GM21381 (cell line): Measurements from ENCODE around the gene SIPA1L3.

Experiments used
- ATAC-seq: cut with Tn5 transposase; IDR thresholded peaks from one replicate; pipeline ENCODE4 v1.9.1; 2021; ENCODE audit warnings: mild to moderate bottlenecking, moderate library complexity; ENCODE audit not compliant: unreplicated experiment

SIPA1L3 gene

DNA sequence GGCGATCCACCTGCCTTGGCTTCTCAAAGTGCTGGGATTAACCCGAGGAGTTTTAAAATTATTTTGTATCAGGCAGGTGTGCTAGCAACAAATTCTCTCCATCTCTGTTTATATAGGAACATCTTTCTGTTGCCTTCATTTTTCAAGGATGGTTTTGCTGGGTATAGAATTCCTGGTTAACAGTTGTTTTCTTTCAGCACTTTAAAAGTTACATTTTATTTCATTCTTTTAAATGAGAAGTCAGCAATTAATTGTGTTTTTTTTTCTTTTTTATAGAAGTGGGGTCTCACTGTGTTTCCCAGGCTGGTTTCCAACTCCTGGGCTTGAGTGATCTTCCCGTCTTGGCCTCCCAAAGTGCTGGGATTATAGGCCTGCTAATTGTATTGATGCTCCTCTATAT is 273.1 kb downstream of the SIPA1L3 start:
- ATAC-seq = no peak

DNA sequence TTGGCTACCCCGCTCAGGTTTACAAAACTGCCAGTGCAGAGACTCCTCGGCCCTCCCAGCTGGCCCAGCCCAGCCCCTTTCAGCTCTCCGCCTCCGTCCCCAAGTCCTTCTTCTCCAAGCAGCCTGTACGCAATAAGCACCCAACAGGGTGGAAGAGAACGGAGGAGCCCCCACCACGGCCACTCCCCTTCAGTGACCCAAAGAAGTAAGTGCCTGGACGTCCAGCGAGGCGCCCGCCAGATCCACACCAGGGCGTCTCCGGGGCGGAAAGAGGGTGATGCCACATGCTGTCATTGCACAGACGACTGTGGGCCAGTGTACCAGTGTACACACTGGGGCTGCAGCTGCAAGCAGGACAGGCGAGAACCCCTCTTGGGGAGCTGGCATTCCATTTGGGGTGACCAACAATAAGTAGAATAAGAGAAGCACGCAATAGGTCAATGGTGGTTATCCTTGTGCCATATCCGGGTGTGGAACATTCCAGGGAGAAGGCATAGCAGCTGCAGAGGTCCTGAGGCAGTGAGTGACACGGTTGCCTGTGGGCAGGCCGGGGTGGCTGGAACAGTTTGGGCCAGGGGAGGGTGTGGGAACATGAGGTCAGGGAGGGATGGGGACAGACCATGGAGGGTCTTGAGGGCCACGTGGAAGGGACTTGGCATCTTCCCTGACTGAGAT is 275.7 kb downstream of the SIPA1L3 start:
- no peak for ATAC-seq

DNA sequence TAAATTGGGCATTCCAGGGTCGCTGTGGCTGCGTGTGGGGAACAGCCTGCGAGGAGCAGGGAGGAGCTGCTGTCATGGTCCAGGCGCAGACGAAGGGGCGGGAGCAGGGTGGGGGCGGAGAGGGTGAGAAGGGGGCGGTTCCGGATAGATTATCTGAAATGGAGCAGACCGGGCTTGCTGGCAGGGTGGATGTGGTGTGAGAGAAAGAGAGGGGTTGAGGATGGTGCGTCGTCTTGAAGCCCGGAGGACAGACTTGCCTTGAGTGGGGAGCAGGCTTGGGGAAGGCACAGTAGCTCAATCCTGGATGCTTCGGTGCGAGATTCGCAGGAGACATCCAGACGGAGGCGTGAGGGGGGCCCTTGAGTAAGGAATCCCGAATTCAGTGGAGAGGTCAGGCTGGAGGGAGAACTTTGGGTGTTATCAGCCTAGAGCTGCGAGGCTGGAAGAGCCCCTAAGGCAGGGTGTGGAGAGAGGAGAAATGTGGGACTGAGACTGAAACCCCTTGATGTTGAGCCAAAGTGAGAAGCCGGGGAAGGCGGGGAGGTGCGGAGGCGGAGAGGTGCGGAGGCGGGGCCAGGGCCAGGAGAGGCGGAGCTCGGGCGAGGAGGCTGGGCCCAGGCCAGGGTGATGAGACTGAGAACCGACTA is 276.4 kb downstream of the SIPA1L3 start:
- ATAC-seq = no peak

DNA sequence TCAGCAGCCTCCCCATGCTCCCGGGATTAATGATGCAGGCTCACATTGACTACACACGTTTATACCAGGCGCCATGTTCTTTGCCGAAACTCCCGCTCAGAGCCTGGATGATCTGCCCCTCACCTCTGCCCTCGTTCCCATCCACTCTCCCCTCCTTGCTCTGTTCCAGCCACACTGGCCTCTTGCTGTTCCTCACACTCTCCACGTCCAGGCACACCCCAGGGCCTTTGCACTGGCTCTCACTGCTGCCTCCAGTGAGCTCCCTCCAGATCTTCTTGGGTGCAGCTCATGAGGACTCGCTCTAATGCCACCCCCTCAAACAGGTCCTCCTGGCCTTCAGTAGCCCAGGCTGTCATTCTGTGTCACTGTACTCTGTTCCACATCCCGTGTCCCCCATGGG is 277.8 kb downstream of the SIPA1L3 start:
- no peak for ATAC-seq

DNA sequence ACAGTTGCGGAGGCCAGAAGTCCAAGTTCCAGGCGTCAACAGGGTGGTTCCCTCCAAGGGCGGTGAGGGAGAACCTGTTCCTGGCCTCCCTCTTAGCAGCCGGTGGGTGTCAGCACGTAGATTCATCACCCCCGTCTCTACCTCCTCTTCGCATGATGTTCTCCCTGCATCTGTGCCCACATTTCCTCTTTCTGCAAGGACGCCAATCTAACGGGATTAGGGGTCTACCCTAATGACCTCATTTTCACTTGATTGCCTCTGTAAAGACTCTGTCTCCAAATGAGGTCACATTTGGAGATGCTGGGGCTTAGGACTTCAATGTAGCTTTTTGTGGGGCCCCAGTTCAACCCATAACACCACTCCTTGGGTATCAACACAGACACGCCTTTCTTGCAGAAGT is 278.6 kb downstream of the SIPA1L3 start:
- no peak for ATAC-seq

DNA sequence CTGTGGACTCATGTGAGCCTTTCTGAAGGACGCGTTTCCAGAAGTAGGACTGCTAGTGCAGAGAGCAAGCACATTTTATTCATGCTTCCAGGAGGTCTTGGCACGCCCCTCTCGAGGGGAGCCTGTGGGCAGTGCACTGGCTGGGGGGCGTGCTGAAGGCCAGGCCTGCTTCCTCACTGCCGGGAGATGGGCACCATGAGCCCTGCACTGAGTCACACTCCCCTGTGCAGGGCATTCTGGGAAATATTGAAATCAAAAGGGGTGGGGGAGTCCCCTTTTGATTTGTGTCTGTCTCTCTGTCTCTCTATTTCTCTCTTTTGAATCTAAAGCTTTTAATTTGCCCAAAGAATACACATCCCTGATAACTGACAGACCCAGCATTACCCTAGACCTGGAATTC is 283.1 kb downstream of the SIPA1L3 start:
- no peak for ATAC-seq

DNA sequence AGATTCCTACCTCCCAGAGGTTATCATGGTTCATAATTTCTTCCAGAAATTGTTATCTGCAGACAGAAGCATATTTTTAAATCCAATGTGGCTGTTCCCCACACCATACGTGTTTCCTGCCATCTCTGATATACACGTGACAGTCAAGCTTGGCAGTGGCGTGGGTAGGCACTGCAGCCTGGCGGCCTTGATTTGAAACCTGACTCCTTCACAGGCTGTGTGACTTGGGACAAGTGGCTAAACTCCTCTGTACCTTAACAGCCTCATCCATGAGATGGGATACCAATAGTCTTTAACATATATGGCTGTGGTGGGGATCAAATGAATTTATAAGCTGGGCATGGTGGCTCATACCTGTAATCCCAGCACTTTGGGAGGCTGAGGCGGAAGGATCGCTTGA is 283.8 kb downstream of the SIPA1L3 start:
- ATAC-seq = no peak

DNA sequence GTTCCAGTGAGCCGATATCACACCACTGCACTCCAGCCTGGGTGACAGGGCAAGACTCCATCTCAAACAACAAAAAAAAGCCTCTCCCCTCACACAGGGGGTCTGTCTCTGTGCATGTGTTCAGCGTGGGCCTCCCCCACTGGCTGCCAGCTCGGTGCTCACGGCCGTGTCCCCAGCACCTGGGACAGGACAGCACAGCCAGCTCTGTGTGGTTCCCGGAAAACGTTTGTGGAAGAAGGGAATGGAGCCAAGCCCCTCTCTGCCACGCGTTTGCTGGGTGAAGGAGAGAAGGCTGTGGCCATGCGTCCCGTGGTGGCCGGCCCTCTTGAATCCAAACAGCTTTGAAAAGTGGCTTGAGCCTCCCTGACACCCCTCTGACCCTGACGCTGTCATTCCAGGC is 284.7 kb downstream of the SIPA1L3 start:
- no peak for ATAC-seq

DNA sequence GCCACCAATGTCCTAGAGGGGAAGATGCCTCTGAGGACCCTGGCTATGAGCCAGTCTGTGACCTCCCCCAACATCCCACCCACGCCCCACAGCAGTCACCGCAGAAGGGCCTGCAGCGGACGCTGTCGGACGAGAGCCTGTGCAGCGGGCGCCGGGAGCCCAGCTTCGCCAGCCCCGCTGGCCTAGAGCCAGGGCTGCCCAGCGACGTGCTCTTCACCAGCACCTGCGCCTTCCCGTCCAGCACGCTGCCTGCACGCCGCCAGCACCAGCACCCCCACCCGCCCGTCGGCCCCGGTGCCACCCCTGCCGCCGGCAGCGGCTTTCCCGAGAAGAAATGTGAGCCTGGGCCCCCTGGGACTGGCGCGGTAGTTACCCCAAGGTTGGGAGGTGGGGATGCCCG is 286.4 kb downstream of the SIPA1L3 start:
- no peak for ATAC-seq

DNA sequence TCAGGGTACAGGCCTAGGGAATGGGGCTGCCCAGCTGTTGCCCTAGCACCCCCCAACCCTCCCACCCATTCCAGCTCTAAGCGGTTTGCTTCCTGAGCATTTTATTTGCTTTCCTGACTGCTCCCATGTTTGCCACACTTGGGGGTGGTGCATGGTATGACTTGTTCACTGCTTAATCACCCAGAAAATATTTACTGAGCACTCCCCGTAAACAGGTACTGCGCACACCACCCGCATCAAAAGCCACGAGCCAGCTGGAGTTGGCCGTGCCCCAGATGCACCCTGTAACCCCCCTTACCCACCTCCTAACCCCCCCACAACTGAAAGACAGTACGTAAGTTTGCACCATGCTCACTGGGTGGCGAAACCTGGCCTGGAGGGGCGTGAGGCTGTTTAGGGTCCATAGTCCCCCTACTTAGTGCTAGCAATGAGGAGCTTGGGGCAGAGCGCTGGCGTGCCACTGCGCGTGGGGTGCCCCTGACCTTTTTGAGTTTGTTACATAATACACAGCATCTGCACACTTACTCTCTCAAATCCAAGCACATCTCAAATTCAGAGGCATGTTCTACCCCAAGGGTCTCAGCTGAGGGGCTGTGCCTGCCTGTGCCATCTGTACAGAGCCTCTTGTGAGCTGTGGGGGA is 287.2 kb downstream of the SIPA1L3 start:
- no peak for ATAC-seq

DNA sequence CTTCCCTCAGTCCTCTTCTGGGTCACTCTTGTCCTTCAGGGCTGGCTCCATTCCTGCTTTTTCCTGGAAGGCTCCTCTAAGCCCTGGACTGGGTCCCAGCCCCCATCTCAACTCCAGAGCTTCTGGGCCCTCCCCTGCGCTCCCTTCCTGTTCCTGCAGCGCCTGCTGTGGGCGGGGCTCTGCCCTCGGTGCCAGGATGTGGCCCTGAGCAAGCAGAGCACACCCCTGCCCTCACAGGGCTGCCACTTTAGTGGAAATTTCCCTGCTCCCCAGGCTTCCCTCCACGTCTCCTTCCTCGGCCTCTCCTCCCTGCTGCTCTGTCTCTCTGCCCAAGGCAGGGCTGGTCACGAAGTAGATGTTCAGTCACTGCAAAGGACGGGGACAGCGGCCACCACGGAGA is 288.2 kb downstream of the SIPA1L3 start:
- ATAC-seq = no peak

DNA sequence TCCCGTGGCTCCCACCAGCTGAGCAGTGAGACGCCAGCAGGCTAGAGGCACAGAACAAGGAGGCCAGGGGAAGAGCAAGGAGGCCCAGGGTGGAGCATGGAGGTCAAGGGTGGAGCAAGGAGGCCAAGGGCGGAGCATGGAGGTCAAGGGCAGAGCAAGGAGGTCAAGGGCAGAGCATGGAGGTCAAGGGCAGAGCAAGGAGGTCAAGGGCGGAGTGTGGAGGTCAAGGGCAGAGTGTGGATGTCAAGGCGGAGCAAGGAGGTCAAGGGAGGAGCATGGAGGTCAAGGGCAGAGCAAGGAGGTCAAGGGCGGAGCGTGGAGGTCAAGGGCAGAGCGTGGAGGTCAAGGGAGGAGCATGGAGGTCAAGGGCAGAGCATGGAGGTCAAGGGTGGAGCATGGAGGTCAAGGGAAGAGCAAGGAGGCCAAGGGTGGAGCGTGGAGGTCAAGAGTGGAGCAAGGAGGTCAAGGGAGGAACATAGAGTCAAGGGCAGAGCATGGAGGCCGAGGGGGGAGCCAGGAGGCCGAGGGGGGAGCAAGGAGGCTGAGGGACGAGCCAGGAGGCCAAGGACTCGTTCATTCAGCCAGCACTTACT is 289.3 kb downstream of the SIPA1L3 start:
- ATAC-seq = no peak

DNA sequence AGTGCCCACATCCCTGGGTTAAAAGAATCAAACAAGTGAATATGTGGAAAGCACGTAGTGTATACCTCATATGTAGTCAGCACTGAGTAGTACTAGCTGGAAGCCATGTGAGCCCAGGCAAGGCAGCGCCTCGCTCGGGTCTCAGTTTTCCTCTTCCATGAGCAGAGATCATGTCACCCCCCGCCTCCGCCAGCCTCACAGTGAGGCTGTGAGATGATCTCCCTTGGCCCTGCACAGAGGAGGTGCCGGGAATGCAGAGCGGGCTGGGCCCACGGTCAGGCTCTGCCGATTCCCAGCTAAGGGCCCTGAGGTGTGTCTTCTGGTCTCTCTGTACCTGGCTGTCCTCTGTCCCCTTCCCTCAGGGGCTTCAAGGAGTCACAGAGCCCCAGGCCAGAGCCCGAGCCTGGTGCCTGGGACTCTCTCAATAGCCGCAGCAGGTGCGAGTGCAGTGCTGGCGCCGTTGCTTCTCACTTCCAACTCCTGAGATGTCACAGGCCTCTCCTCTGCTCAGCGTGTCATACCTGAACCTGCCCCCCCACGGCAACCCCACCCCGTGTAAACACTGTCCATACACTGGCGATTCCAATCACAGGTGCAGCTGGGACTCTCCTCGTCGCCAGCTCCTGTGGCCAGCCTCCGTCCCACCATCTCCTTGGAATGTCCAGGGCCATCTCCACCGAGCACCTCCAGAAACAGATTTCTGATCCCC is 290.1 kb downstream of the SIPA1L3 start:
- ATAC-seq = no peak

DNA sequence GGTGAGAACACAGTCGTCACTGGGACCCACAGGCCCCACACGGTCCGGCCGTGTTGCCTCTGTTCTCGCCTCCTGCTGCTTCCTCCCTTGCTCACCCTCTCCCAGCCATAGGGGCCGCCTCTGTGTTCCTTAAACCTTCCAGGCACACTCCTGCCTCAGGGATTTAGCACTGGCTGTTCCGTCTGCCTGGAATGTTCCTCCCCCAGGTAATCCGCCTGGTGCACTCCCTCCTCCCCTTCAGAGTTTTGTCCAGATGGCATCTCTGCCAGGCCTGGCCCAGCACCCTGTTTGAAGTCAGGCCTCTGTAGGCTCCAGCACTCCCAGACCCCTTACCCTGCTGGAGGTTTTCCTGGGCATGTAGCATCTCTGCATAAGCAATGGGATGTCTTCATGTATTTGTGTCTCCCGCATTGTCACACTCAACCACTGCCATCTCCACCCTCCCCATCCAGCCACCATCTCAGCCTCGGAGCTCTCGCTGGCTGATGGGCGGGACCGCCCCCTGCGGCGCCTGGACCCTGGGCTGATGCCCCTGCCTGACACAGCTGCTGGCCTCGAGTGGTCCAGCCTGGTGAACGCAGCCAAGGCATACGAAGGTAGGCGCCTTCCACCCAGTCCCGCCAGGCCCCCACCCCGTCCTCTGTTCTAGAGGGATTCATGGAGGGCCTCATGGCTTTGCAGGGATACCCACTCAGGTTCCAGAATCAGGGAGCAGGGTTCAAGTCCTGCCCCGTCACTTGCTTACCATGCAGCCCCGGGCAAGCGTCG is 291.1 kb downstream of the SIPA1L3 start:
- ATAC-seq = no peak

DNA sequence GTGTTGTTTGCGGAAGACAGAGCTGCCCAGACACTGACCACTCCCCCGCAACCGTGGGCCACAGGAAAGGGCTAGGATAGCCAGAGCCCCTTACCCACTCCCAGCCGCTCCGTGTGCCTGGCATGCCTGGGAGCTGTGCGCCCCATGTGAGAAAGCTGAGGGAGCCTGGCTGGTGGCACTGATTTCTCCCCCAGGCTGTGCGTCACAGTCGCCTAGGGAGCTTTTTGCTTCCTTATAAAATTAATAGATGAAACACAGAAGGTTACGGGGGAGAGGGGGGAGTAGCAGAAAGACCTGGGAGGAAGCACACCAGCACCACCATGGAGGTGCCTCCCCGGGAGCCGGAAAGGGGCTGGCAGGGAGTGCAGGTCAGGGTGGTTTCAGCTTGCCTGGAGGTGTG is 292.3 kb downstream of the SIPA1L3 start:
- ATAC-seq = no peak

DNA sequence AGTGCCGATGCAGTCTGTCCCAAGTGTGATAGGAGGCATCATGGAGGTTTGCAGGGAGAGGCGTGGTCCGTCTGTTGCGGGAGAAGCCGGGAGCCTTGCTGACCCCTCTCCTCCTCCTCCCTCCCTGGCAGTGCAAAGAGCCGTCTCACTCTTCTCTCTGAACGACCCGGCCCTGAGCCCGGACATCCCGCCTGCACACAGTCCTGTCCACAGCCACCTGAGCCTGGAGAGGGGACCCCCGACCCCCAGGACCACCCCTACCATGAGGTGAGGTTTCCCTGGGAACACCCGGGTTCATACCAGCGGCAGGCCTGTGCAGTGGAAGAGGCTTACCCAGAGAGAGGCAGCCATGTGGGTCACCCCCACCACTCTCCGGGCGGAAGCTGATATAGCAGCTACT is 294.7 kb downstream of the SIPA1L3 start:
- ATAC-seq = no peak

DNA sequence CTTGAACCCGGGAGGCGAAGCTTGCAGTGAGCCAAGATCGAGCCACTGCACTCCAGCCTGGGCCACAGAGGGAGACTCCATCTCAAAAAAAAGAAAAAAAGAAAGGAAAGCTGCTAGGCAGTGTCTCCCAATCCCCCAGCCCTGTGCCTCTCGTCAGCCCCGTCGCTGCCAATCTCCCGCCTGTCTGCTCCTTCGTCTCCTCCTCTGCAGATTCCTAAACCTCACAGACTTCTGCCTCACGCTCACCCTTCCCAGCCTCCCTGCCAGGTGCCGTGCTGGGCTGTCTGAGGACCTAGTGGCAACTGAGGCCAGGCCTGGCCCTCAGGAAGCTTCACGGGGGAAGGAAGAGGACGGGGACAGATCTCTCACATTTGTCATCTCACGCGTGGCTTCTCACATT is 295.5 kb downstream of the SIPA1L3 start:
- no peak for ATAC-seq

DNA sequence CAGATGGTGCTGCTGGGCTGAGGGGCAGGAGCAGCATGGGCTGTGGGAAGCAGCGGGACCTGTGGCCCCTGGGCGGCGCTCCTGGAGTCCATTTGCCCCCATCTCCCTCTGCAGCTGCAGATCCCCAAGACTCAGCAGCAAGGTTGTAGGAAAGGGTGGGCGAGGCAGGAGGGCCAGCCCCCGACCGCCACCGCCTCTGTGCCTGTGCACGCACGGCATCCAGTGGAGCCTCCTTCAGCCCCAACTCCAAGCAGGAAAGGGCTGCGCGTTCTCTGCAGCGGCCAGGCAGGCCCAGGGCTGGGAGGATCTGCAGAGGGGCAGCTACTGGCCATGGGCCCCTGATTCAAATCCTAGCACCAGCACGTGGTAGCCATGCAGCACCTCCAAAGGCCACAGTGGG is 296.2 kb downstream of the SIPA1L3 start:
- ATAC-seq = no peak

DNA sequence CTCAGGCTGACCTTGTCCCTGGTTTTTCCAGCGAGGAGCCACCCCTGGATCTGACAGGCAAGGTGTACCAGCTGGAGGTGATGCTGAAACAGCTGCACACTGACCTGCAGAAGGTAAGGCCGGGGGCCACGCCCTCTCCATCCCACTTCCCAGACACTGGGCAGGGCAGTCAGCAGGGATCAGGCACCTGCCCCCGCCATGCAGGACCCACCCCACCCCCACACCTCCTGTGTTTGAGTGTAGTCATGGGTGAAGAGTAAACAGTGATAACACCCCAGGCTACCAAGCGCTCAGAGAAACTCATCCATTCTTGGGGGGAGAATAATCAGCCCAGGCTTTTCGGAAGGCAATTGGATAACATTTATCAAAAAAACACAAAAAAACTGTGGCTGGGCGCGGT is 297.1 kb downstream of the SIPA1L3 start:
- ATAC-seq = no peak

DNA sequence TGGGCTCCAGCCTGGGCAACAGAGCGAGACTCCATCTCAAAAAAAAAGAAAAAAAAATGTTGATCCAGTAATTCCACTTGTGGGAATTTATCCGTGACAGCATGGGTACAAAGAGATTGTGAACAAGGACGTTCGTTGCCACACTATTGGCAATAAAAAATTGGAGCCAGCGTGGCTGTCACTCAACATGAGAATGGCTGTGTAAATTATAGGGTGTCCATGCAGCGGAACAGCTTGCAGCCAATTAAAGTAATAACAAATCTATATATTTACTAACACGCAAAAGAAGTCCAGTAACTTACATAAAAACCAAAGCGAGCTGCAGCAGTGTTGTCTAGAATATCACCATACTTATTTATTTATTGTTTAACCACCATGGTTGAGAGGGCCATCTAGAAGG is 297.7 kb downstream of the SIPA1L3 start:
- ATAC-seq = no peak
